ENCODE measurements around the gene PRSS56.
"Not testable (repeated sequence)": the region's sequence is repeated elsewhere in the genome, so short reads cannot be mapped to it uniquely, and the experiment has no call there.

The PRSS56 gene

DNA sequence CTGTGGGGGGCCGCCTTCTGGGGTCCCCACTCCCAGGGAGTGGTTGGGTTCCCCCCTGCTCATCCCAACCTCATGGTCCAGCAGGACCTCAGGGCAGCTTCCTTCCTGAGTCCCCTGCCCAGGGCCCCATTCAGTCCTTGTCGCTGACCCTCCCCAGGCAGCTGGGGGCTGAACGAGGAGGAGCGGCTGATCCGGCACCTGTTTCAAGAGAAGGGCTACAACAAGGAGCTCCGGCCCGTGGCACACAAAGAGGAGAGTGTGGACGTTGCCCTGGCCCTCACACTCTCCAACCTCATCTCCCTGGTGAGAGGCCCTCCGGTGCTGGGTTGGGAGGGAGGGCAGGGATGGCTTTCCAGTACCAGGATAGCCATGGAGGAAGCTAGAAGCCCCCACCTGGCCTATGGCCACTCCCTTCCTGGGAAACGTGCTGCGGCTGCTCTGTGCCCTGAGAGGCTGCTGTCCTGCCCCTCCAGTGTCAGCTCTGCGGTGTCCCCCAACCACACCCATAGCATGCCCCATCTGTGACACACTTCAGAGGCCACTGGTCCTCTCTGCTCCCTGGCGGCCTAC lies 6.3 kb downstream of the PRSS56 start:
- DNase-seq, result no peak

DNA sequence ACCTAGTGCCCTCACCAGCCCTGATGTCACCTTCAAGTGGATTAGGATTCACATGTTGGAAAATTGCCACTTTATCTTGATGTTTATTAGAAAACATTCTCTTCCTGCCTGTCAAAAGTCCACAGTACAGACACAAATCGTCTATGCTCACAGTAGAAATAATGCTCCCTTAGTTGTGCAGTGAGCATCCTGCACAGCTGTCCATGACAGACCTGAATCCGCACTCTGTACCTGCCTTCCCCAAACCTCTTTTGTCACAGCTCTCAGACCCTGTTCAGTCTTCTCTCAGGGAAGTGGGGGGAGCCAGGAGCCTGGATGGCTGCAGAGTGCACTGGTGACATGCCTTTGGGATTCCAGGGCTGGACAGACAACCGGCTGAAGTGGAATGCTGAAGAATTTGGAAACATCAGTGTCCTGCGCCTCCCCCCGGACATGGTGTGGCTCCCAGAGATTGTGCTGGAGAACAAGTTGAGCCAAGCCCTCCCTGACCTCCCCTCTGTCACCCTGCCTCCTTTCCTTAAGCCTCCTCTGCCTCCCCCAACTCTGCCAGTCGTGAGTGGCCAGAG lies 7.8 kb downstream of the PRSS56 start:
- DNase-seq, result no peak

DNA sequence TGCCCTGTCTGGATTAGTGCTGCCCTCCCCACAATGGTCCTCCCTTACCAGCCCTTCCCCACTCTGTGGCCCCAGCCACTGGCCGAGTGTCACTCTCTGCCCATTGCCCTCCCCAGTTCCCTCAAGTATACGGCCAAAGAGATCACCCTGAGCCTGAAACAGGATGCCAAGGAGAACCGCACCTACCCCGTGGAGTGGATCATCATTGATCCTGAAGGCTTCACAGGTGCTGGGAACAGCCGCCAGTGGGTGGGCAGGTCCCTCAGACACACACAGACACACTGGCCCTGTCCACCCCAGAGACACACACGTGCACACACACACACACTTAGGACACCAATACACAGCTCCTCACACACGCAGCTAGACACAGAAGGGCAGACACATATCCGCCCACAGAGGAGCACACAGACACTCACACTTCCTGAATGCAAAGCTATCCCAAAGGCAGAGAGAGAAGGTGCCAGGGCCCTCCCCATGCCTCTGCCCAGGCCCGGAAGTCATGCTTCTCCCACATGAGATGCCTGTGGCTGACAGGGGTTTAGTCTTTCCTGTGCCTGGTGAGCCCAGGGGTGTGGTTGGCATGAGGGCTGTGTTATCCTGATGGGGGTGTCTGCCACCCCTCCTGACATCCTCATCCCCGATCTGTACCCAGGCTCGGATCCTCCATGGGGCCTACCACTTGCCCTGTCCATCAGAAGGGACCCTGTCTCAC lies 8.7 kb downstream of the PRSS56 start:
- DNase-seq, result no peak

DNA sequence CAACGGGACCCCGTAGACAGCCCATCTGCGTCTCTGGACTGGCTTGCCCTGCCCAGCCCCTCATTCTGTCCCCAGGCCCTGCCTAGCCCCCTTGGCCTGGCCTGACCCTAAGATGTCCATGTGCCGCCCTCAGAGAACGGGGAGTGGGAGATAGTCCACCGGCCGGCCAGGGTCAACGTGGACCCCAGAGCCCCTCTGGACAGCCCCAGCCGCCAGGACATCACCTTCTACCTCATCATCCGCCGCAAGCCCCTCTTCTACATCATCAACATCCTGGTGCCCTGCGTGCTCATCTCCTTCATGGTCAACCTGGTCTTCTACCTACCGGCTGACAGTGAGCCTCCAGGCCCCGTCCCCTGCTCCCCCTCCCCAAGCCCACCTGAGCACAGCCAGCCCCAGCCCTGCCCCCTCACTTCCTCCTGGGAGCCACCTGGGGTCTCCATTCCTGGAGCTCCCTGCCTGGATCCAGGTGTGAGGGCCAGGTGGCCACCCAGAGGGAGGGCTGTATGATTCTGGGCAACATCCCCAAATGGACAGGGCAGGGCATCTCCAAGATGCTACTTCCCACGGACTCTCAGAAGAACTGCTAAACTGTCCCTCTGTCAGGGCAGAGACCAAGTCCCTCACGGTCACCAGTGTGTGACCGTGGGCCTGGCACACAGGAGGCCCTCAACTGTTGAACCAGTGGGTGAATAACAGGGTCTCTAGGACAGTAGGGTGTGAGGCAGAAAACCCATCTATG lies 9.8 kb downstream of the PRSS56 start:
- no peak for DNase-seq

DNA sequence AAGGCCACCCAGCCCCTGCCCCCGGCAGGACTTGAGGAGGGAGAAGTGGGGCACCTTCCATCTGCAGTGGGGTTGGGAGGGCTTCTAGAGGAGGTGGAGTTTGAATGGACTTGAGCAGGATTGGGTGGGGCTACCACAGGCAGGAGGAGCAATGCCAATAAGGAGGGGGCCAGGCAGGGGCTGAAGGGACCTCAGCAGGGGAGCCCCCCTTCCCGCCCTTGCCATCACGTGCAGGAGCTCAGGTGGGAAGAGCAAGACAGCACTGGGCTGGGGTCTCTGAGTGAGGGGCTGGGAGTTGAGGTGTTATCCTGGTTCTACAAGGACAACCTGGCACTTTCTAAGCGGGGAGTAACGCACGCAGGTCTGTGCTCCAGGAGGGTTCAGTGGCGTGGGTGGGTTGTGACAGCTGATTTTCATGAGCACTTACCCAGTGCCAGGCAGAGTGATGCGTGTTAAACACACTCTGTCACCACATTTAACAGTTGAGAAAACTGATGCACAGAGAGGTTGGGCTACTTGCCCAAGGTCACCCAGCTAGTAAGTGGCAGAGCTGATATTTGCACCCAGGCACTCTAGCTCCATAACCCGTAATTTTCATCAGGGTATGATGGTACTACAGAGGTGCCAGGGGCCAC lies 10.6 kb downstream of the PRSS56 start:
- DNase-seq, result no peak

DNA sequence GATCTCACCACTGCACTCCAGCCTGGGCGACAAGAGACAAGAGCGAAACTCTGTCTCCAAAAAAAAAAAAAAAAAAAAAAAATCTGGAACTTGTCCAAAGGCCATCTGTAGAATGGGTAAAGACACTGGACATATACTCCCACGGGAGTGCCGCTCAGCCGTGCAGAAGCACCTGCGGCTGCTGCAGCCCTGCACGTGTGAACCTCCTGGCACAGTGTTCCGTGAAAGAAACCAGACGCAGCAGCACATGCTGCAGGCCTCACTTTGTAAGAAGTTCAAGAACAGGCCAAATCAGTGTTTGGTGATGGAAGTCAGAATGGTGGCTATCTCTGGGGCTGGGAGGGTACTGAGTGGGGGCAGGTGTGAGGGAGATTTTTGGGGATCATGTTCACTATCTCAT lies 12.2 kb downstream of the PRSS56 start:
- DNase-seq, result no peak

DNA sequence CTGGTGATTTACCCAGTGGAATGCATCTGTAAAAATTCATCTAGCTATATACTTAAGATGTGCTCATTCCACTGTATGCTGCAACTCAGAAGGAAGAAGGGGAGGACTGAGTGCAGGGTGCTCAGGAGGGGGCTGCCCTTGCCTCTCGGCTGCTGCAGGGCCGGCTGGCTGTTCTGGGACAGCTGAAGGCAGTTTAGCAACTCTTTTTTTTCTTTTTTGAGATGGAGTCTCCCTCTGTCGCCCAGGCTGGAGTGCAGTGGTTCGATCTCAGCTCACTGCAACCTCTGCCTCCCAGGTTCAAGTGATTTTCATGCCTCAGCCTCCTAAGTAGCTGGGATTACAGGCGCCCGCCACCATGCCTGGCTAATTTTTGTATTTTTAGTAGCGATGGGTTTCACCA lies 12.6 kb downstream of the PRSS56 start:
- not testable (repeated sequence) for DNase-seq

DNA sequence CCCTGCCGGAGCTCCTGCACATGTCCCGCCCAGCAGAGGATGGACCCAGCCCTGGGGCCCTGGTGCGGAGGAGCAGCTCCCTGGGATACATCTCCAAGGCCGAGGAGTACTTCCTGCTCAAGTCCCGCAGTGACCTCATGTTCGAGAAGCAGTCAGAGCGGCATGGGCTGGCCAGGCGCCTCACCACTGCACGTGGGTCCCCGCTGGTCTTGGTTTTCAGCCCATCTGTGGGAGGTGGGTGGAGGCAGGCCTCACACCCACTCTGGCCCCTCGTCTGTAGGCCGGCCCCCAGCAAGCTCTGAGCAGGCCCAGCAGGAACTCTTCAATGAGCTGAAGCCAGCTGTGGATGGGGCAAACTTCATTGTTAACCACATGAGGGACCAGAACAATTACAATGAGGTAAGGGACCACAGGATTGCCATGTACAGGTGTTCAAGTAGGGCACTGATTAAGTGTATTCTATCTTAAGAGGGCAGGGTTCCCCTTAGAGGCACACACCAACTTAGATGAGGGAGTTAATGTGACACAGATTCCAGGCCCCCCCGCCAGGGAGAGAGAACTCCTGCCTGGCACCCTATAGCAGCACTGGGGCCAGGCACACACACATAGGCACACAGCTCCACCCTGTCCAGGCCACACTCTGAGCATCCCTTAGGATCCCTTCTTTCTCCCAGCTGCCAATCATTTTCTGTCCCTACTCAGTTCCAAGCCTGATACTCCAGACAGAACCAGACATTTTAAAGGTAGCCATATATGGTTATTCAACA lies 13.9 kb downstream of the PRSS56 start:
- DNase-seq, result no peak

DNA sequence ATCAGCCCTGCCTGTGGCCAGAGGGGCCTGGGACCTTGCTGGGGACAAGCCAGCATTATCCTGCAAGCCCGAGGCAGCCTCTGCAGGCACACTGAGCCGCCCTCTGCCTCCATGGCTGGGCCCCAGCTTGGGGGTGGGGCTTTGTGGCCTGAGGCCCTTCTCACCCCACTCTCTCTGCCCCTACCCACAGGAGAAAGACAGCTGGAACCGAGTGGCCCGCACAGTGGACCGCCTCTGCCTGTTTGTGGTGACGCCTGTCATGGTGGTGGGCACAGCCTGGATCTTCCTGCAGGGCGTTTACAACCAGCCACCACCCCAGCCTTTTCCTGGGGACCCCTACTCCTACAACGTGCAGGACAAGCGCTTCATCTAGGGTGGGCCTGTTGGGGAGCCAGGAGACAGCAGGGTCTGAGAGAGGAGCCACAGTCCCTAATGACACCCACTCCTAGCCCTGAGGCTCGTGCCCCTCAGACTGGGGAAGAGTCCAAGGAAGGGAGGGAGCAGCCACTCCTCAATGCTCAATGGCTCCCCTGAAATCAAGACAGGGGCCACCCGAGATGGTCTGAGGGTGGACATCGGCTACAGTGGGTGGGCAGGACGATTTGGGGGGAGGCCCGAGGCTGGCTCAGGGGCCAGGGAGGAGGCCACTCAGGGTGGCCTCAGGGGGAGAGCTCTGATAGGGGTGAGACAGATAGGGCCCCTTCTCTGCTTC lies 14.9 kb downstream of the PRSS56 start:
- no peak for DNase-seq

DNA sequence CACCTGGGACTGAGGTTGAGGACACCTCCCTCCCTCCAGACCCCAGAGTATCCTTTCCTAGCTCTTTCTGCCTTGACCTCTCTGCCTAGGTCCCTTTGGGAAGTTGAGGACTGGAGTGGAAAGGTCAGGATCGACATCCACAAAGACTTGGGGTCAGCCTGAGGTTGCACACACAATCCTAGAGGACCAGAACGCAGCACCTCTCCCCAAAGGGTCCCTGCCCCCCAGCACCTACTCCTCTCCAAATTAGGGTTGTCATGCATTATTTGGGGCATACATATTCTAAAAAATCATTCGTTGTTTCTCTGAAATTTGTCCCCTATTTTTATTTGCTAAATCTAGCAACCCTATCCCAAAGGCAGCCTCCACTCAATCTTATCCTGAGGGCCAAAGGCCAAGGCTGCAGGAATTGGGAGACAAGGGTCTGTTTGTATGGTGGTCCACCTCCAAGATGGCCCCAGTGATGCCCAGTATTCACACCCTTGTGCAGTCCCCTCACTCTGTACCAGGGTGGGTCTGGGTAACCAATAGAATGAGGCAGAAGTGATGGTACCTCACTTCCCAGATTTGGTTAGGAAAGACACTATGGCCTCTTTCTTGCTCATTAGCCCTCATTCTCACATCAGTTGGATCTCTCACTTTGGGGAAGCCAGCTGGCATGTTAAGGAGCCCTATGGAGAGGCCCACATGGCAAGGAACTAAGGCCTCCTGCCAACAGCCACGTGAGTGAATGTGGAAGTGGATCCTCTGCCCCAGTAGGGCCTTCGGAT lies 15.8 kb downstream of the PRSS56 start:
- DNase-seq, result no peak

DNA sequence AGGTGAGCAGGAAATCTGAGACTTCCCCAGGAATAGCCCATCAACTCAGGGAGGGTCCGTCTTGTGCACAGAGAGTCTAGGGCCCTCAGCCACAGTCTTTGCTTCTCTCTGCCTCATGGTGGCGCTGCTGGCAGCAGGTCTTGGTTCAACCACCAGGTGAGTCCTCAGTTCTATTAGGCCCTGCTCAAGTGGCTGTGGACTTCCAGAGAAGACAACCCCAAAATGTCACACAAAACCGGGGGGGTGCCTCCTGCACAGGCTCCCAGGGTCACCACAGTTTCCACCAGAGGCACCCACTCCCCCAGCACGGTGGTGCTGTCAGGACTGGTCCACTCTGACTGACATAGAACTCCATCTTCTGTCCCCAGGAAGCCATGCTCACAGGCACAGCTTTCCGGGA lies 16.9 kb downstream of the PRSS56 start:
- DNase-seq, result no peak

DNA sequence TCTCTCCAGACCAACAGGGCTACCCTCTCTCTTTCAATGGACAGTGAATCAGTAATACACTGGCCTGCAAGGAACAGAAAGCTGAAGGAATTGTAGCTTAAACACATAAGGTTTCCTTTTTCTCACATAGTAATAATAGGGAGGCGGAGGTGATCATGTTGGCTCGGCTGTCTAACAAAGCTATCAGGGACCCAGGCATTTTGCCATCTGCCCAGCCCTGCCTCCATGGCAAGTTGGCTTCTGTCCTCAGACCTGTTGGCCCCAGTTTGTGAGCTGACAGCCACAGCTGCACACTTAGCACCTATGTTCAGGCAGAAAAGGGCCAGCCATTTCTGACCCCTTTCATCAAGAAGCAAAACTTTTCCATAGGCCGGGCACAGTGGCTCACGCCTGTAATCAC lies 17.3 kb downstream of the PRSS56 start:
- DNase-seq, result no peak

DNA sequence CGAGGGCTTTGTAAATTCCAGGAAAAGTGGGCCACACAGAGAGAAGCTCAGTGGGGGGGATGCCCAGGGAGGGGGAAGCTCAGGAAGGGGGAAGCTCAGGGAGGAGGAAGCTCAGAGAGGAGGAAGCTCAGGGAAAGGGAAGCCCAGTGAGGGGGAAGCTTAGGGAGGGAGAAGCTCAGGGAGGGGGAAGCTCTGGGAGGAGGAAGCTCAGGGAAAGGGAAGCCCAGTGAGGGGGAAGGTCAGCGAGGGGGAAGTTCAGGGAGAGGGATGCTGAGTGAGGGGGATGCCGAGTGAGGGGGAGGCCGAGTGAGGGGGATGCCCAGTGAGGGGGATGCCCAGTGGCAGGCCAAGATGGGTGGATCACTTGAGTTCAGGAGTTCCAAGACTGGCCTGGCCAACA lies 18.5 kb downstream of the PRSS56 start:
- no peak for DNase-seq

DNA sequence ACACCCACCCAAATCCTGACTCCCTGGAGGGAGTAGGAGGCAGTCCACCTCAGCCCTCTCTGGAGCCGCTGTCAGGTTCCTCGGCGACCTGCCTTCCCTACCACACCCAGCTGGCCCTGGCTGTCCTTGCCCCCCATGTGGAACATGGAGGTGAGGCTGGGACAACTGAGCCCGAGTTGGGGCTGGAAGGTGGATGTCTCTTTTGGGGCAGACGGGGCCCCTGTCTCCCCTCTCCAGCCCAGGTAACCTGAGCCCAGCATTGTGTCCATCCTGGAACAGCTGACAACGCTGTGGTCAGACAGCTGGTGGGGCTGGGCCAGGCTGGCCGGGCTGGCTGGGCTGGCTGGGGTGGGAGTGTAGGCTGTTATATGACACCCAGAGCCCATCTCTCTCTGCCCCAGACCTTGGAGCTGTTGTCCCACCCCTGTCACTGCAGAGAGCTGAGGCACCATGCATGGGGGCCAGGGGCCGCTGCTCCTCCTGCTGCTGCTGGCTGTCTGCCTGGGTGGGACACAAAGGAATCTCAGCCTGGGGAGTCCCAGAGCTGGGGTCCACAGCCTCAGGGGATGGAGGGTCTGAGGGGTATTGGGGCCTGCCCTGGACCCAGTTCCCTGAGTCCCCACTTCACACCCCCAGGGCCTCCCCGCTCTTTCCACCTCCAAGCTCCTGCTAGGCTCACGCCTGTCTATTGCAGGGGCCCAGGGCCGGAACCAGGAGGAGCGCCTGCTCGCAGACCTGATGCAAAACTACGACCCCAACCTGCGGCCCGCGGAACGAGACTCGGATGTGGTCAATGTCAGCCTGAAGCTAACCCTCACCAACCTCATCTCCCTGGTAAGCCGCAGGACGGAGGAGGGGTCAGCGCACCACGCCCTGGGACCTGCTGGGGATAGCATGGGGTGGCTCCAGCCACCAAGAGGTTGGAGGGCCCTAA lies 19.4 kb downstream of the PRSS56 start, which contains the start of gene CHRNG:
Gene CHRNG (plus strand): TSS at position 395 of the 934 bp plus-strand sequence. CDS start 56 bp downstream, at position 451.
- no peak for DNase-seq

DNA sequence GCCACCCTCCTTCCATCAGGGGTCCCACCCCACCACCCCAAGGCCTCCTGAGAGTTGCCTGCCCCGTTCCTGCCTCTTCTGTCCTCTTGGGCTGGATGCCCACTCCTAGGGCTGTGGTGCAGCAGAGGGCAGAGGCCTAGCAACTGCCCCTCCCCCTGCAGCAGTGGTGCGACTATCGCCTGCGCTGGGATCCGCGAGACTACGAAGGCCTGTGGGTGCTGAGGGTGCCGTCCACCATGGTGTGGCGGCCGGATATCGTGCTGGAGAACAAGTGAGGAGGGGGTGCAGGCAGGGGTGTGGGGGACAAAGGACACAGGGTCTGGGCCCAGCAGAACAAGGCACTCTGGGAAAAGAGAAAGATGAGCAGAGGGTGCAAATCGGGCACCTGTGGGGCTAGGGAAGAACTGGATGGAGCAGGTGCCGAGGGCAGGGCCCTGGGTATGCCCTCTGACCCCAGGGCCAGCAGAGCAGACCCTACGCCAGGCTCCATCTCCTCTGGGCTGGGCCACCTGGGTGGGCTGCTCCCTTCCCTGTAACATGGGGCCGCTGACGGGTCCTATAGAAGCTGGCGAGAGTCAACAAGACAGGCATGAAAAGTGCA lies 20.4 kb downstream of the PRSS56 start:
- no peak for DNase-seq

DNA sequence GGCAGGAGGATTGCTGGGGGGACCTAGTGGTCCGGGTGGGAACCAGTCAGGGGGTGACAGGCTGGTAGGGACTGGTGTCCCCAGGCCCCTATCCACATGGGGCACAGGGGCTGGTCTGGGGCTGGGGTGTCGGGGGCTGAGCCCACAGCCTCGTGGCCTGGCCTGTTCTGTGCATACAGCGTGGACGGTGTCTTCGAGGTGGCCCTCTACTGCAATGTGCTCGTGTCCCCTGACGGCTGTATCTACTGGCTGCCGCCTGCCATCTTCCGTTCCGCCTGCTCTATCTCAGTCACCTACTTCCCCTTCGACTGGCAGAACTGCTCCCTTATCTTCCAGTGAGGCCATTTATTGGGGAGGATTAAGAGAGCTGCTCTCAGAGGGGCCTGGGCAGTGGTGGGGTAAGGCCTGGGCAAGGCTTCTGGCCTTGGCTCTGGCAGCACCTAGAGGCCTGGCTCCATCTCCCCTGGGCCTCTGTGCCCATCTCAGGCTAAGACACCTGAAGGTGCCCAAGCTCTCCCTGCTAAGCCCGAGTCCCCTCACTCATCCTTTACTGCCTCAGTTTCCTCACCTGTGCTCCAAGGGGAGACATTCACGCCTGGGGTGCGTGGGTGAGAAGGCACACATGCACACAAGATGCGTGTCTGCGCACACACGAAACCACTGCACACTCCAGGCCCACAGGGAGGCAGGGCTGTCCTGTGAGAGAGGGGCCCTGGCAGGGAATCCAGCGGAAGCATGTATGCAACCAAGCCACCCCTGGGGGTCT lies 21.2 kb downstream of the PRSS56 start:
- DNase-seq, result no peak

DNA sequence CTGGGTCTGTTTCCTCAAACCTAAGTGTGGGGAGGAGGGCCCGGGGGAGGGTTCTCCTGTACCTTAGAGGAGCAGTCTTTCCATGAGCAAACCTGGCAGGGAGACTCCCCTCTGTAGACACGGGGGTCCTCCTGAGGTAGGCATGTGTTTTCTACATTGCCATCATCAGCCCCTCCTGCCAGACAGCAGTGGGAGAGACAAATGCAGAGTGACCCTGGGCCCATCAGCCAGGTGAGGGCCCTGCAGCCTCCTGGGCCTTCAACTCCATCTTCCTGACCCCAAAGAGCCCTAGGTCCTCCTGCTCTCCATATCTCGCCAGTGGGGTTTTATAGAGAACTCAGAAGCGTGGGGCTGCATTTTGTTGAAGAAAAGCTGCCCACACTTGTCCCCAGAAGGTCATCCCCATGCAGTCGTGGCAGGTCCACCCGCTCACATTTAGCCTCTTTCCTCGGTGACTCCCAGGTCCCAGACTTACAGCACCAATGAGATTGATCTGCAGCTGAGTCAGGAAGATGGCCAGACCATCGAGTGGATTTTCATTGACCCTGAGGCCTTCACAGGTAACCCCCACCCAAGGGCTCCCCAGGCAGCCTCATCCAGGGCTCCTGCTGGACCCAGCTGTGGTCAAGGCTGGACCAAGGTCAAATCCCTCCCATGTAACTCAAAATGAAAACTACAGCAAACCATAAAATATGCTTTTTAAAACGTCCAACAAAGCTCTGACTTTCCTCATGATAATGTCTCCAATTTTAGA lies 21.9 kb downstream of the PRSS56 start:
- DNase-seq, result no peak

Data from activated CD4-positive, CD25-positive, alpha-beta regulatory T cell (primary cell).